Measurements from ENCODE around the gene SLC2A8. TPM values are rescaled to one million over a fixed set of nuclear protein-coding genes. Genes with fewer than 3 reads are reported as not detected.

Gene SLC2A8
- total RNA-seq, 2 experiments from 2014 or later, result 1.6 to 2.1 TPM

DNA sequence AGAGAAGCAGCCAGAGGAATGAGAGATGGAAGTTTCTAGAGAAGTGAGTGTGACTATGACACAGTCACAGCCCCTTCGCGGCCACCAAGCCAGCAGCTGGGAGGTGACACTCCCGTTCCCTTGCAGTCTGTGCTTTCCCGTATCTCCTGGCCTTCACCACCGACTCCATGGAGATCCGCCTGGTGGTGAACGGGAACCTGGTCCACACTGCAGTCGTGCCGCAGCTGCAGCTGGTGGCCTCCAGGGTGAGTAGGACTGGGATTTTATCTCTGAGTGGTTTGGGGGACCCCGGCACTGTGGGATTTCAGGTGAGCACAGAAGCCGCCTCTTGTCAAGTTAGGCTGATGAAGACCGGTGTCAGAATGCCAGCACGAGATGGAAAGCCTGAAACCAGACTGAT lies 12.1 kb upstream of the SLC2A8 start:
- ATAC-seq (no peak), DNase-seq (no peak)
- Mint-ChIP-seq H3K27ac (no peak overlapping the region), H3K27me3 (peaks cover 53% of the 10 kb centered on the region), H3K9me3 (peaks cover 2% of the 10 kb centered on the region), H3K4me1 (ENCODE audit: low read depth) (peaks cover 27% of the 10 kb centered on the region), H3K36me3 (ENCODE audit: low read depth) (no peaks in the 10 kb centered on the region), H3K4me3 (no peak overlapping the region)
- no peak for TF ChIP-seq CTCF (IDR thresholded peaks at IDR 0.05)
- CTCF ChIA-PET, result interaction anchor here (0.6 kb wide), 1 partner anchor 38 kb away, joined by 3 read pairs; no protein-coding TSS in a partner anchor
- intact Hi-C loops (cut with micrococcal nuclease), result no loop called here
- POLR2A ChIA-PET, result interaction anchor here (0.5 to 1.0 kb wide), 4 partner anchors 13 to 171 kb away, joined by 3 to 4 read pairs (median 3); no protein-coding TSS in a partner anchor

DNA sequence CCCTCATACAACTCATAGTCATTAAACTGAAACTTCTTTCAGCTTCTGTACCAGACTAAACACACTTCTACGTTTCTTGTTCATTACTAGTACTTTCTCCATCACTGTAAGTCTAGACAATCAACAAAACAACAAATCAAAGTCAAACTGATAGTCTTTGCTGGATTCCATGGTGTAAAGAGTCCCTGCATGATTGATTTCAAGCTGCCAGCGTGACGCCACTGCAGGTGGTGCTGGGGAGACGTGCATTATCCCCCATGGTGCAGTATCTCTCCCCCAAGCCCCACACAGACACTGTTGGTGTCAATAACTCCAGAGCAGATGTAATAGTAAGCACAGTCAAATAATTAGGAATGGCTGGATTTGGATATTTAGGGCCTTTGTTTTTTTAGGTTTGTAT lies 10.7 kb upstream of the SLC2A8 start:
- Mint-ChIP-seq H3K4me1 (ENCODE audit: low read depth) (peaks cover 34% of the 10 kb centered on the region), H3K4me3 (no peak overlapping the region), H3K27me3 (peaks cover 57% of the 10 kb centered on the region), H3K9me3 (no peaks in the 10 kb centered on the region), H3K27ac (no peak overlapping the region), H3K36me3 (ENCODE audit: low read depth) (no peaks in the 10 kb centered on the region)
- ChIA-PET CTCF (no interaction called here), POLR2A (no interaction called here)
- intact Hi-C loops (cut with micrococcal nuclease), result no loop called here
- ATAC-seq, result no peak
- no peak for TF ChIP-seq CTCF (IDR thresholded peaks at IDR 0.05)
- no peak for DNase-seq

GRCh38 chr9:127386981-127387380 lies 10.0 kb upstream of the SLC2A8 start:
- no peaks in the 10 kb centered on the region for H3K9me3 Mint-ChIP-seq
- H3K4me1 Mint-ChIP-seq (ENCODE audit: low read depth), result peaks cover 34% of the 10 kb centered on the region
- H3K36me3 Mint-ChIP-seq (ENCODE audit: low read depth), result no peaks in the 10 kb centered on the region
- H3K27me3 Mint-ChIP-seq, result peaks cover 57% of the 10 kb centered on the region
- no peak for TF ChIP-seq CTCF (IDR thresholded peaks at IDR 0.05)
- H3K27ac Mint-ChIP-seq, result no peak overlapping the region
- intact Hi-C loops (cut with micrococcal nuclease), result no loop called here
- CTCF ChIA-PET, result no interaction called here
- no peak overlapping the region for H3K4me3 Mint-ChIP-seq
- POLR2A ChIA-PET, result no interaction called here
- no peak for ATAC-seq
- DNase-seq, result no peak

- no peaks in the 10 kb centered on the region for H3K36me3 Mint-ChIP-seq (ENCODE audit: low read depth)
- DNase-seq (peak; percentile 97), ATAC-seq (peak; percentile 95)
- peaks cover 34% of the 10 kb centered on the region for H3K4me1 Mint-ChIP-seq (ENCODE audit: low read depth)
- intact Hi-C loops (cut with micrococcal nuclease), result loop anchor here (1.0 kb wide), 1 partner anchor 35 kb away; no protein-coding TSS in a partner anchor
- peaks cover 63% of the 10 kb centered on the region for H3K27me3 Mint-ChIP-seq
- ChIA-PET POLR2A (interaction anchor here (0.7 to 3.3 kb wide), 6 partner anchors 9 to 164 kb away, joined by 3 to 27 read pairs (median 4); partner anchors contain the start of genes LRSAM1, RPL12, SLC2A8 and ZNF79), CTCF (interaction anchor here (0.6 to 1.5 kb wide), 5 partner anchors 36 to 531 kb away, joined by 3 to 5 read pairs (median 3); partner anchors contain the start of gene ZNF79)
- no peaks in the 10 kb centered on the region for H3K9me3 Mint-ChIP-seq
- no peak overlapping the region for H3K4me3 Mint-ChIP-seq
- TF ChIP-seq CTCF (IDR thresholded peaks at IDR 0.05), result no peak
- H3K27ac Mint-ChIP-seq, result peak overlapping the region; percentile 60
These were observed 8.7 kb upstream of the SLC2A8 start for GRCh38 chr9:127388037-127388855.

- TF ChIP-seq CTCF (IDR thresholded peaks at IDR 0.05), result no peak
- Mint-ChIP-seq H3K9me3 (no peaks in the 10 kb centered on the region), H3K36me3 (ENCODE audit: low read depth) (no peaks in the 10 kb centered on the region), H3K27me3 (peaks cover 64% of the 10 kb centered on the region), H3K4me3 (no peak overlapping the region), H3K4me1 (ENCODE audit: low read depth) (peaks cover 34% of the 10 kb centered on the region), H3K27ac (peak overlapping the region; percentile 60)
- intact Hi-C loops (cut with micrococcal nuclease), result loop anchor here (1.0 kb wide), 1 partner anchor 34 kb away; no protein-coding TSS in a partner anchor
- POLR2A ChIA-PET, result interaction anchor here (0.8 to 3.3 kb wide), 5 partner anchors 8 to 165 kb away, joined by 3 to 27 read pairs (median 4); partner anchors contain the start of genes LRSAM1, RPL12, SLC2A8 and ZNF79
- no peak for ATAC-seq
- CTCF ChIA-PET, result interaction anchor here (0.6 to 1.5 kb wide), 3 partner anchors 145 to 532 kb away, joined by 3 to 4 read pairs (median 3); no protein-coding TSS in a partner anchor
- no peak for DNase-seq
These were observed 8.1 kb upstream of the SLC2A8 start for GRCh38 chr9:127388856-127389238.

All from activated CD8-positive, alpha-beta T cell treated with anti-CD3 and anti-CD28 coated beads for 36 hours (primary cell).